Activated CD8-positive, alpha-beta memory T cell treated with anti-CD3 and anti-CD28 coated beads, Interleukin-2, amount 50 U/mL, for 4 hours (primary cell): ENCODE results near the gene DFFB.

Experiments
- DNase-seq: peaks from one replicate; pipeline ENCODE4 v3.0.0-alpha.2; 2020

DFFB gene

DNA sequence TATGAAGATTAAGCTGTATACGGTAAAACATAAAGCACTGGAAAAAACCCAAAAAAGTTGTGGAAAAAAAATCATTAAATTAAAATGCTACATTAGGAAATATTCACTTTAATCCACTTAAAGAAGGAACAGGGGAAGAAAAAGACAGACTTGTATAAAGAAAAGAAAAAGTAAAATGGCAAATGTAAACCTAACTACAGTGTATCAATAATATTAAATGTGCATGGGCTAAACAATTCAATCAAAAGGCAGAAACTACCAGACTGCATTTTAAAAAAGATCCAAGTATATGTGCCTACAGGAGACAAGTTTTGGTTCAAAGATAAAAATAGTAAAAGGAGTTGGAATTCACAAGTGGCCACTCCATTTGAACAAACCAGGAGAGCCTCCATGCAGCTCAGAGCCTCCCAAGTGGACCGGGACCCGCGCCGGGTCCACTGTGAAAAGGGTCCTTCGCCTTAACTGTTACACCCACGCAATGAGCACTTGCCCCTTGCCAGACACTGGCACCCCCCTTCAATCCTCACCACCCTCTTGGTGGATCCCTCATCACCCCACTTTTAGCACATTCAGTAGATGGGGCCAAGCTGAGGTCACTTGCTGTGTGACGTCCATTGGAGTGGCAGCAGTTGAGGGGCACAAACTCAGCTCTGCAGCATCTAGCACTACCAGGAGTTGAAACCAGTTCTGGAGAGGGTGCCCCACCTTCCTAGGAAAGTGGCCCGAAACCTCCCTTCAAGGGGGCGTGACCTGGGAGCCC lies 41.9 kb downstream of the DFFB start:
- DNase-seq = no peak

DNA sequence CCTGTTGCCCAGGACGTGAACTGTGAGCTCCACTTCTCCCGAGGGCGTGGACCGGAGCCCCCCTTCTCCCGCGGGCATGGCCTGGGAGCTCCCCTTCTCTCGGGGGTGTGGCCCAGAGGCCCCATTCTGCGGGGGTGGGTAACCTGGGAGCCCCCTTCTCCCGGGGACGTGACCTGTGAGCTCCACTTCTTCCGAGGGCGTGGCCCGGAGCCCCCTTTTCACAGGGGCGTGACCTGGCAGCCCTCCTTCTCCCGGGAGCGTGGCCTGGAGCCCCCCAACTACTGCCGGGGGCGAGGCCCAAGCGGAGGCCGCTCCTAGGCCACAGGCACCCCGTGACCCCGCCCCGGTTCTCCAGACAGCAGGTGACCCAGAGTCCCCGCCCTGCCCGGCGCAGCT lies 42.5 kb downstream of the DFFB start:
- no peak for DNase-seq

DNA sequence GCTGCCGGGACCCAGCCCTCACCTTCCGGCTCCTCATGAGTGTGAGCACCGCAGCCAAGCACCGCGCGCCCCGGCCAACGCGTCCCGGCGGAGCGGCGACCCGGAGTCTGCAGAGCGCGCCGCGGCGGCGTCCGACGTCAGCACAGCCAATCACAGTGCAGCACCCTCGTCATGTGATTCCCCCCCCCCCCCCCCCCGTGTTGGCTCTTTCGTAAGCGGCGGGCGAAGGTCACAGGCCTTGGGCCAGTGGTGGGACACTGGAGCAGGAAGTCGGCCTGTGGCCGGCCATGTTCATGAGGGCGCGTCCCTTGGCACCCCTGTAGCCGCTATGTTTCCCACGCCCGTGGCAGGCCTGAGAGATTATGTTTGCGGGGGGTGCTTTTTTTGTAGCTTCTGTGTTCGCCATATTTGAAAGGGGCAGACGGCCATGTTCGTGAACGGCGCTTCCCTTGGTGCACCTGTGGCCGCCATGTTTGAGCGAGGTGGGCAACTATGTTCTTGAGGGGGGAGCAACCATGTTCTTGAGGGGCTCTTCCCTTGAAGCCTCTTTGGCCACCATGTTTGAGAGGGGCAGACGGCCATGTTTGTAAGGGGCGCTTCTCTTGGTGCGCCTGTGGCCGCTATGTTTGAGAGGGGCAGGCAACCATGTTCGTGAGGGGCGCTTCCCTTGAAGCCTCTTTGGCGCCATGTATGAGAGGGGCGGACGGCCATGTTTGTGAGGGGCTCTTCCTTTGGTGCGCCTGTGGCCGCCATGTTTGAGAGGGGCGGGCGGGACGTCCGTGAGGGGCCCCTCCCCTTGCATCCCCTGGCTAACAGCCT lies 43.1 kb downstream of the DFFB start, which contains the start of gene C1orf174:
Gene C1orf174, minus strand, starts transcription at position 123 of the 819 bp plus-strand sequence. Its CDS starts 86 bp downstream, at position 37.
- DNase-seq = peak; percentile 92

DNA sequence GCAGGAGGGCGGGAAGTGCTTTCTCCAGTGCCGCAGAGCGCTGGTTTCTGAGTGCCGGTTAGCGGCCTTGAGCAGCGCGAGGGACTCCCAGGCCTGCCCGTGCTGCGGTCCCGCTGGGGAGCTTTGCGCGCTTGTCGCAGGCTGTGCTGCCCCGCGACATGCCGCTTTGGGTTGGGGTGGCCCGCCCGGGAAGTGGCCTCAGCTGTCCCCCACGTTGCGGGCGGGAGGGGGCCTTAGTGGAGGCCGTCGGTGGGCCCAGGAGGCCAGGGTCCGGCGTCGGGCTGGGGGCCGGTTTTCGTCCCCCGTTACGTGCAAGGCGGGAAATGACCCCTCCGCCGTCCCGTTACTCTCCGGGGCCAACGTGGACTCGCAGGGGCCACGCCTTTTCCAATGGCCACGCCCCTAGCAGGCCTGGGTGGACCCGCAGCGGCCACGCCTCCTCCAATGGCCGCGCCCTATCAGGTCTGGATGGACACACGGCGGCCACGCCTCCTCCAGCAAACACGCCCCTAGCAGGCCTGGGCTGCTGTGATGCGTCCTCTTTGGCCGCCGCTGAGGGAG lies 43.8 kb downstream of the DFFB start:
- DNase-seq = peak; percentile 76

DNA sequence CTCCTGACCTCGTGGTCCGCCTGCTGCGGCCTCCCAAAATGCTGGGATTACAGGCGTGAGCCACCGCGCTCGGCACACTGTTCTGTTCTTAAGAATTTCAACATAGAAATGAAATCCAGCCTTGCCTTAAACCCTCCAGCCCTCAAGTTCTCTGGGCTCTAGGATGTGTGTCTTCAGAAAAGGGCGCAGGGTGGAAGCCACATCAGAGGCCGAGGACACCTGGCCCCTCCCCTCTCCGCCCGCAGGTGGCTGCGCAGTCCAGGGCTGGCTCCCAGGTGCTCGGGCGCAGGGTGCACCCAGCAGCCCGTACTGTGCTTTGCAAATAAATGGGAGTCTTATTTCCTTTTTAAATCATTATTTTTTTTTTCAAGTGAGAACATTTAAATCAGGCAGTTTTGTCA lies 44.8 kb downstream of the DFFB start:
- no peak for DNase-seq

DNA sequence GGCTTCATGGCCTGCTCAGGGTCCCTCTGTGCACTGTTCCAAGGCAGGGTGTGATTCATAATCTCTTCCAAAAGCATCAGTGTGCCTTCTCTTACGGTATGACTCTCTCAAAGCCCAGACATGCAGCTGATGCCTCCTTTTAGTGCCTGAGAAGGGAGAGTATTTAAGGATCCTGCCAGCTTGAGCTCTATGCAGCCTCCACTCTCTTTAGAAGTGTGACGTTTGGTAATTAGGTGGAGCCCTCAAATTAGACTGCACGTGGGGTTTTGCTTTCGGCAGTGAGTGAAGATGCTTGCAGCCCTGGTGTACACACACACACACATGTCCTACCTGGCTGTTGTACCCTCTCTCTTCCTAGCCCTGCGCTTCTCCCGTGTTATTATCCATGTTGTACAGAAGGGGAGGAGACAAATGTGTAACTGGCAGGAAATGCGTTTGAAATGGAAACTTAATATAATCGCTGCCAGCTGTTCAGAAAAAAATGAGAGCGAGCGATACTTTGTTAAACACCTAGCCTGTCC lies 45.4 kb downstream of the DFFB start:
- no peak for DNase-seq

DNA sequence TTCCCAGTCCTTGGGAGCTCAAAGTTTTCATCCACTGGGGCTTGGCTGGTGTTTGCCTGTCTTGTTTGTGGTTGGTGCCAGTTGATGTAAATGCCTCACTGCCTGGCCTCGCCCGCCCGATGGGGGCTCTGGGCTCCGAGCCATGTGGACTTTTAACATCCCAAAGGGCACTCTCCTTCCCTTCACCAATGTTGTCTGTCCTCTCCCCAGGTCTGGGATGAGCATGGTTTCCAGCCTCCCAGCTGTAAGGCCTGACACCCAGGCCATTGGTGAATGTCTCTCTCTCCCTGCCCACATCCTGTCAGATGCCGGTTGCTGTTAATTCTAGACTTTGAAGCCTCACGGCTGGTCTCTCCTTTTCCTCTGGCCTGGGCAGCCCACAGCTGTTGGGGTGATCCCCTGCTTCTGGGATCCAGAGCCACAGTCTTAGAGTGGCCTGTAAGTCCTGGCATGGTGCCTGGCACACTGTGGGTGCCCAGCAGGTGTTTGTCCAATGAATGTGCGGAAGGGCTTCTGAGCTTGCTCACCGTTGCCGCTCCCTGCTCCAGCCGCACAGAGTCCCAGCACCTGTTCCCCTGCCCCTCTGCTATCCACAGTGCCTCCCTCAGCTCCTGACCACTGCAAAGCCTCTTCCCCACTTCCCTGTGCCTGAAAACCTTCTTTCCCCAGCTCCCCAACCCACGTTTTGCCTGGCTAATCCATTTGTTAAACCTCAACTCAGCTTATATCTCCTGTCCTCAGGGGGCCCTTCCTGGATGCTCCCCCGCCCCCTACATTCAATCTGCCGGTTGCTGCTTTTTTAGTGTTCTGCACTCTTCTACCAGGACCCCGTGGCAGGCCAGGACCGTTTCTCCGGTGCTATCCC lies 46.1 kb downstream of the DFFB start:
- DNase-seq = no peak

DNA sequence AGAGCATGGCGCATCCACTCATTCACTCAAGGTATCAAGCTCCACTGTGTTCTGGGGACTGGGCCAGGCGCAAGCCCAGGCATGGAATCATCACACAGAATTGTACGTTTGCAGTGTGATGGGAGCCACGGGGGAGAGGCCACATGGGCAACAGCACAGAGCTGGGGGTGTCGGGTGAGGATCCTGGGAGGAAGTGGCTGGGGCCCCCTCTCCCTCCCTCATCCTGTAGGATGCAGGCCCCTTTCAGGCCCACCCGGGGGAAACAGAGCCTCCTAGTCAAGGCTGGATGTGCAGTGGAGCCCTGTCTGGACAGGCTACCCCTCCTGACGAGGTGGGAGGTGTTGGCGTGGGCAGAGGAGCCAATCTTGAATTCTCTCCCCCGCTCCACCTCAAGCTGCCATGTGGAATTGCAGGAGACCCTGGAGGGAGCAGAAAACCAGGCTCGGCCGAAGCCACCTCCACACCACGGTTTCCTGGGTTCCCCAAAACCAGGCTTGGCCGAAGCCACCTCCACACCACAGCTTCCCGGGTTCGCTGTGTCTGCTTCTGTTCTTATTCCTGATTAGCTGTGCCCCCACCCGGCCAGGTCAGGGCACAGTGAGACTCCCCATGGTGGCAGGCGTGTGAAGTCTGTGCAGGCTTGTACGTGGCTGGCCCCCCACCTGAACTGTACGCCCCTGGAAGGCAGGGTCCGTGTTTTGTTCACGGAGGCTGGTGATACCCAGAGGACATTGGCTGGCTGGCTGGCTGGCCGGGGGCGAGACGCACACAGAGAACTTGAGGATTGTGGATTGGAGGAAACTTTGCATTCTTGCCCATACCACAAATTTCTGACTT lies 46.9 kb downstream of the DFFB start:
- DNase-seq = no peak

DNA sequence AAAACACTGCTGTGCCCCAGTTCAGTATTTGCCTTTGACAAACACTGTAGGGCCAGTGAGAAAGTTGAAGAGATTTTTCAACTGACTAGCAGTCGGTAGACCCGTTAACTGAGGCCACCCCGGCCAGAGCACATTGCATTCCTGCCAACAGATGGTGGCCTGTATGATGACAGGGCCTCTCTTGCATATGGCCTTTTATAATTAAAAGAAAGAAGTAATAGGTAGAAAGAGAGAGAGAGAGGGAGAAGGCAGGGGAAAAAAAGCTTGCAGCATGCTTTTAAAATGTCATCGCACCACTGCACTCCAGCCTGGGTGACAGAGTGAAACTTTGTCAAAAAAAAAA lies 47.5 kb downstream of the DFFB start:
- peak; percentile 1 for DNase-seq

DNA sequence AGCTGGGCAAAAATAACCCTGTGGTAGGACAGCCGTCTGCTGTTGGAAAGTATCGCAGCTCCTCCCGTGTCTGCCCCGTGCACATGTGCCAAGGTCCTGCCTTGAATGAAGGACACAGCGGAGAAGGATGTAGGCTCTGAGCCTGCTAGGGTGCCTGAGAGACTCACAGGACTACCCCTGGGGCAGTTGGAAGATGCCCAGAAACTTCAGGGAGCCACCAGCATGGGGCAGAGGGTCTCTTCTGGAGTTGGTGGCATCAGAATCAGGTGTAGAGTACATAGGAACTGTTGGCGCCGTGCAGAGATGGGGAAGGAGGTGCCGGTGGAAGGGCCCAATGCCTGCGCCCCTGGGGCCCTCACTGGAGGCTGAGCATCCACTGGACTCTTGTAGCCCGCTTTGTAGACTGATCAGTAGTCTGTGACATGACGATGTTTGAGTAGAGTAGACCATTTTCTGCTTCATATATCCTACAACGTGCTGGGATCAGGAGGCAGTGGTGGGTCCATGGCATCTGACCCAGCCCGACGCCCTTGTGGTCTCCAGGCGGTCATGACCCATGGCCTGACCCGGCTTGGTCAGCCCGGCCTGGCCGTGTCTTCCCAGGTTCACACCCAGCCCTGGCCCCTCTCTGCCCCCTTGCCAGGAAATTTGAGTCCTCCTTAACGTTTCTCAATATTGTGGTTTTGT lies 48.1 kb downstream of the DFFB start:
- DNase-seq = peak; percentile 9

DNA sequence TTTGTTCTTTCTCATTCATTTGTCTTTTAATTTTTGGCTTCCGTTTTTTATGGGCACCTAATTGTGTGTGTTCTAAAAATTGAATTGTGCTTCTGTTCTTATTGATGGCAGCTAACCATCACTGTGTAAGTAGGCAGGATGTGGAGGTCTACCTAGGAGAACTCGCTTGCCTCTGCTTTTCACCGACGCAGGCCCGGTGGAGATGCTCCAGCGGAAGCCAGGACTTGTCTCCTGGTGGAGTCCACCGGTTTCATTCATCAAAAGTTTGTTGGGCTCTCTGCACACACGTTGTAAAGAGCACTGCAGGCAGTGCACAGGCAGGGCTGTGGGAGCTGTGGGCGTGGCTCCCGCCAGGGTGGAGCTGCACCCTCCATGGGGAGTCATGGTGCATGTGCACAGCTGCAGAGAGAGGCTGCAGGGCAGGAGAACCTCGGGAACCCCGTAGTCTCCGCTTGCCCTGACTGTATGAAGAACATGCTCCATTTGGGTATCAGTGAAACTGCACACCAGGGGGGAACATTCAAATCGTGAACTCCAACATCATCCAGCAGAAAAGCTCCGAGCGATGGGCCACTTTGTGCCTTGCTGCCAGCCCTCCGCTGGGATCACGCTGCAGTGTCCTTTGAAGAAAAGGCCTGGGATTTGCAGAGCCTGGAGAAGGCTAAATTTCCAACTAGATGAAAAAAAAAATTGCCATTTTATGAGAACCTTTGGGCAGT lies 48.8 kb downstream of the DFFB start:
- DNase-seq = peak; percentile 10

DNA sequence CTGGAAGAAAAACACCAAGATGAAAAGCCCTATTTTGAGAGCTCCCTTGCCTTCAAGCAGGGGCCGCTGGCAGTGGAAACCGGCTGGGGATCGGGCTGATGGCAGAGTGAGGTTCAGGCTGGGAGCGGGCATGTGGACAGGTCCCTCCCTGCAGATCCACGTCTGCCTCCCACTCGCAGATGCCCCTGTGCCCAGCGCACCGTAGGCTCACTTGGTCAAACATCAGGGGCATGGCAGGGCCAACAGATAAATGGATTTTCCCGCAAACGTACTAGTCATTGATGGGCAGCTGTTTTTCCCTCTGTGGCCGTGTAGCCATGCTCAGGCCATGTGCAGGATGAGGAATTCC lies 49.4 kb downstream of the DFFB start:
- DNase-seq = no peak

DNA sequence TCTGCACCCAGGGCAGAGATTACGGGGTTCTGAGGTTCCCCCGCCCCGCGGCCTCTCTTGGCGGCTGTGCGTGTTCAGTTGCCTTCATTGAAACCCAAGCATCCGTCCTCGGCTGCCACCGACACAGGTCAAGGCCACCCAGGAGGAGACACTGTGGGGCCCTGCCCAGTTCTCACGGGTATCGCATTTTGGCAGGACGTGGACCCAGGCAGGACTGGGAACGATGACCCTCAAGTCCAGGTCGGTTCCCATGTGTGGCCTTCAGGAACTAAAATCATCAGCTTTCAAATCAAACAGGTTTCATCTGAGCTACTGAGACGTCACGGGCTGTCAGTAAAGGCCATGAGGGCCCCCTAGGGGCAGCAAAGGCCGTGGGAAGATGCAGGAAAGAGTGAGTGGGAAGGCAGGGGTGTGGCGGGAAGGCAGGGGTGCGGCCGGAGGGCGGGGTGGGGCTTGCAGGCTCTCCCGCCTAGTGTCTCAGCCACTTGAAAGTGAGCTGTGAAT lies 49.8 kb downstream of the DFFB start:
- DNase-seq = peak; percentile 29

DNA sequence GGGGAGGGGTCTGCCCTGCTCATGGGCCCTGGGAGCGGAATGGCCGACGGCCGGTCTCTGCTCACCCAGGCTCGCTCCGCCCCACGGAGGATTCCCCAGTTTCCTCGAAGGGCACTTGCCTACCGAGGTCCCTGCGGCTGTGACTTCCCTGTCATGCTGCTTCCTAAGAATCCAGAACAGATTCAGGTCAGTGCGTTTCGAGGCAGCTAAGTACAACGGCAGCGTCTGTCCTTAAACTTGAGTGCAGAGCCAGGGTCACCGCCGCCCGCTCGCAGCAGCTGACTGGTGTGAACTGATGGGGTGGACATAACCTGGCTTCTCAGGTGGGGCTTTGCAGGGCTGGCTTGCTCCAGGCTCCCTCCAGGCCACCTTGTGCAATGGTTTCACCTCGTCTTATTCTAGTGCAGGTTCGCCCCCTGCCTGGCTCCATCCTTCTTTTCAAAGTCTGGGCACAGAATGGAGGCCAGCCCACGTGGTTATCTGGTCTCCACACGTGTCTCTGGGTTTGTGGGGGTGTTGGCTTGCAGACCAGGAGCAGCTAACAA lies 50.4 kb downstream of the DFFB start:
- peak; percentile 9 for DNase-seq

DNA sequence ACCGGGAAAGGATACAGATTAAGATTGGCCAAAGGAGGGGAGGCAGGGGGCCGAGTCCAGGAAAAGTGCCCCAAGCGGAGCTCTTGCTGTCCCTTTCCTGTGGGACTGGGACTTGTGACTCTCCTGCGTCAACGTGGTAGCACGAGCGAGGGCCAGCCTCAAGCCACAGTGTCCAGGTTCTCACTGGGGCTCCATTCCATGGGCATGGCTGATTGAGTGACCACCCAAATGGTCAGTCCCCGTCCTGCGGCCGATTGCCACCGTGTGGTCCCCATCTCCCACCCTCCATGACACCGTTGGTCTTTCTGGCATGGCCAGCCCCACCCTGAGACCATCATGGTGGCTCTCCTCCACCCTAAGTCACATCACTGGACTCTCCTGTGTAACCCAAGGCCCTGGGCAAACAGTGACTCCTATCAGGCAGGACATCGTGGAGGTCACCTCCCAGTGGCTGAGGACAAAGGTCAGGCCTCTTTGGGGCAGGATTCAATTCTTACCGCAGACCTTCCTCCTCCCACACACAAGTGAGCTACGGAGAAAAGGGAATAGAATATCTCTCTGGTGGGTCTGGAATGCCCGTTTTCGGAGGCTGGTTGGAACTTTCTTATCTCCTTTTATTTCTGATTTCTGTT lies 51.7 kb downstream of the DFFB start:
- DNase-seq = peak; percentile 7

DNA sequence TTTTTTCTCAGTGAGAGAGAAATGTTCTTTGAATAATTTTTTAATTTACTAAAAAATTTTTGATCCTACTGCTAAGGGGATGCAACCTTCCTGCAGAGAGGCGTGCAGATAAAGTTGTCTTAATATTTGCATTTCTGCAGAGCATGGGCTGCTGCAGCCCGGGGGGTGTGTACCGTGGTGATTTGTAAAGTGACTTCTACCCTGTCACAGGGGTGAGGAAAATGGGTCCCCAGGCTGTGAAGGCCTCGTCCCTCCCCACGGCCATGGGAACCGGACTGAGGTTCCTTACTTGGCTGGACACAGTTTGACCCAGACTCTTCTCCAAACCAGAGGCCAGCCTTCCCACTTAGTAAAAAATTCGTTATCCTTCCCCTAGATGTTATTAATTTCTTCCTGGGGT lies 52.3 kb downstream of the DFFB start:
- no peak for DNase-seq

DNA sequence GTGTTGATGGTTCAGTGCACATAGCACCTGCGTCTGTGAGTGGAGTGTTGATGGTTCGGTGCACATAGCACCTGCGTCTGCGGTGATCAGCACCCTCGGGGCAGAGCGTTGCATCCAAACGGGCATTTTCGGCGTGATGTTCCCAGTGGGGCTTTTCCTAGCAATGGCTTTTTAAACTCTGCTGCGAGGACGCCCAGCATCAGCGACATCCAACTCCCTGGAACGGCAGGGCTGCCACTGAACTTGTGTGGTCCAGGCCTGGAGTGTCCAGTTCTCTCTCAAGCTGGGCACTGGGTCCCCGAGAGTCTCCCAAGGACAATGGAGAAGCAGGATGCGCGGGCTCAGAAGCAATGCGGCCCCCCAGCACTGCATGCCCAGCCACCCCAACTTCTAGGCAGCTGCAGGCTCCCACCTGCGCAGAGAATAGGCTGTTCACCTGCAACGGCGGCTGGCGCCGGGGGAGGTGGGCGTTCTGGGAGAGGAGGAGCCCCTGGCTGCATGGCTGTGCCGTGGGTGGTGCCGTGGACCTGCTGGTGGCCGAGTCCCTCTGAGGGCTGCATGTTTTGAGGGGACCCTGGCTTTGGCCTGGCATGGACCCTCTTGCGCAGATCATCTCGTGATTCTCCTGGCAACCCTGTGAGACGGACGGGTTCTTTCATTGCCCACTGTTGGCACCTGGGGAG lies 52.9 kb downstream of the DFFB start:
- DNase-seq = no peak

DNA sequence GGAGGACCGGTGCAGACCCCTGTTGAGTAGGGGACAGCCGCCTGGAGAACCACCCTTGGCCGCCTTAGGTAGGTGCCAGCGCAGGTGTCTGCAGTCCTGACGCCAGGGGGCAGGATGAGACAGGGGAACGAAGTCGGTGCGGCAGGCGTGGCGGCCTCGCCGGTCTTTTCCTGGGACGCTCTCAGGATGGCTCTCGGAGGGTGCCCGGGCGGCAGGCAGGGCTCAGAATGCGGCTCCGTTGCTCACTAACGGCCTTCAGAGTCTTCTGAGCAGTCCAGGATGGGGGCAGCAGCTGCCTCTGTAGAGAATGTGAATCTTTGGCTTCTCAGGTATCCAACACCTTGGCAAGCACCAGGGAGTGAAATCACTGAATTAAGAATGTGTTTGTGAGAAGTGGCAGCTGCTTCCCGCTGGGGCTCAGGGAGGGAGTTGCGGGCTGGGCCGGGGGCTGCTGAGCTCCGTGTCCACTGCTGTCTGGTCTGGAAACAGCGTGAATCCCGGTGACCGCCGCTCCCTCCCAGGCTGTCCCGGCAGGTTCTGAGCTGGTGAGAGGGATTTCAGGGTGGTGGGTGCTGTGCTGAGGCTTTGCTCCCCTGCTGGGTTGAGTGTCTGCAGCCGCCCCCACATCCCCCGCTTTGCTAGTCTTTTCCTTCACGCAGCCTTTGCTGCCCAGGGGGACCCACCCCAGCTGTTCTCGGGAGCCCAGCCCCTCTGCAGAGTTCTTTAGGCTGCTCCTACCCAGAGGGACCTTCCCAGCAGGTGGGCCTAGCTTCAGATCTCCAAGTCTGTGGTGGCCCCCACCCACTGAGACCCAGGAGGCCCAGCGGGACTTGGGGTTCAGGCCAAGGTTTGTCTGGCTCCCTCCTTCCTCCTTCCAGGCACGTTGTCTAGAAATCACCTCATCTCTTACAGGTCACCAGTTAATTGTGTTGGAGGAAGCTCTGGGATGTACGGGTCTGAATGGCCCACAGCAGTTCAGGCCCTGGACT lies 53.9 kb downstream of the DFFB start:
- peak; percentile 80 for DNase-seq
